ENCODE data around the gene ATP2B3.

ATP2B3 gene

DNA sequence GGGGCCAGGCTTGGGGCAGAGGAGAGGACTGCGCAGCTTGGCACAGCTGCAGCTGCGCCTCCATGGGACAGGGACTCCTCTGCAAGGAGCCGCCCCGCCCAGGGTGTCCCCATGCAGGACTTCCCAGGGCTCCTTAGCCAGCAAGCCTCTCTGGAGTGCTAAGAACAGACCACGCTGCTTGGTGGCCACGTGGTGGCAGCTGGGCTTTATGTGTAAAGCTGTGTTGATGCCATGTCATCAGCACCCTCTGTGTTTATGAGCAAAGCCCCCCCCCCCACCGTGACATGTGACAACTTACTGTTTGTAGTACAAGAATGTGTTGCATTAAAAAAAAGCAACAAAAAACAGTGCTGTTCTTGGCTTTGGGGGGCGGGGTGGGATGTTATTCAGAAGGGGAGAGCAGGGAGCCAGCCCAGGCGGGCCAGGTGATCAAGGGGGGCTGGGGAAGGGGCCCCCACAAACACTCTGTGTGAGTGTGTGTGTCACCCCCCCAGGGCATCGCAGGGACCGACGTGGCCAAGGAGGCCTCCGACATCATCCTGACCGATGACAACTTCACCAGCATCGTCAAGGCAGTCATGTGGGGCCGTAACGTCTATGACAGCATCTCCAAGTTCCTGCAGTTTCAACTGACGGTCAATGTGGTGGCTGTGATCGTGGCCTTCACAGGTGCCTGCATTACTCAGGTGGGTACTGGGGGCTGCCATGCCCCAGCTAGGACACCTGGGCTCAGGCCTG is 40.3 kb downstream of the ATP2B3 start:
- Histone ChIP-seq H3K9me2 (ENCODE audit: low read depth, low read length) (no peaks in the 10 kb centered on the region), H3K79me2 (ENCODE audit: insufficient read depth, low read length) (no peaks in the 10 kb centered on the region), H3K27me3 (ENCODE audit: insufficient read depth, low read length) (no peaks in the 10 kb centered on the region), H3K27ac (ENCODE audit: low read depth, low read length, poor library complexity, severe bottlenecking) (no peak overlapping the region), H3K9me3 (ENCODE audit: low read length) (no peaks in the 10 kb centered on the region), H3K4me2 (ENCODE audit: low read length) (no peak overlapping the region), H4K20me1 (ENCODE audit: insufficient read depth, low read length) (no peaks in the 10 kb centered on the region), H2AFZ (ENCODE audit: low read length) (no peak overlapping the region), H3K36me3 (ENCODE audit: insufficient read depth, low read length) (no peaks in the 10 kb centered on the region), H3K4me3 (ENCODE audit: low read depth, low read length, poor library complexity, severe bottlenecking) (no peak overlapping the region), H3K9ac (ENCODE audit: low read length) (no peak overlapping the region), H3K4me1 (ENCODE audit: insufficient read depth, low read length, severe bottlenecking) (no peaks in the 10 kb centered on the region), H3F3A (ENCODE audit: insufficient read depth, low read length) (no peaks in the 10 kb centered on the region)
- no peak for TF ChIP-seq EZH2 (IDR thresholded peaks at IDR 0.05; ENCODE audit: borderline replicate concordance, low read length)
- TF ChIP-seq, protein P1, sequence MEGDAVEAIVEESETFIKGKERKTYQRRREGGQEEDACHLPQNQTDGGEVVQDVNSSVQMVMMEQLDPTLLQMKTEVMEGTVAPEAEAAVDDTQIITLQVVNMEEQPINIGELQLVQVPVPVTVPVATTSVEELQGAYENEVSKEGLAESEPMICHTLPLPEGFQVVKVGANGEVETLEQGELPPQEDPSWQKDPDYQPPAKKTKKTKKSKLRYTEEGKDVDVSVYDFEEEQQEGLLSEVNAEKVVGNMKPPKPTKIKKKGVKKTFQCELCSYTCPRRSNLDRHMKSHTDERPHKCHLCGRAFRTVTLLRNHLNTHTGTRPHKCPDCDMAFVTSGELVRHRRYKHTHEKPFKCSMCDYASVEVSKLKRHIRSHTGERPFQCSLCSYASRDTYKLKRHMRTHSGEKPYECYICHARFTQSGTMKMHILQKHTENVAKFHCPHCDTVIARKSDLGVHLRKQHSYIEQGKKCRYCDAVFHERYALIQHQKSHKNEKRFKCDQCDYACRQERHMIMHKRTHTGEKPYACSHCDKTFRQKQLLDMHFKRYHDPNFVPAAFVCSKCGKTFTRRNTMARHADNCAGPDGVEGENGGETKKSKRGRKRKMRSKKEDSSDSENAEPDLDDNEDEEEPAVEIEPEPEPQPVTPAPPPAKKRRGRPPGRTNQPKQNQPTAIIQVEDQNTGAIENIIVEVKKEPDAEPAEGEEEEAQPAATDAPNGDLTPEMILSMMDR (IDR thresholded peaks at IDR 0.05; ENCODE audit: low read length), result no peak

DNA sequence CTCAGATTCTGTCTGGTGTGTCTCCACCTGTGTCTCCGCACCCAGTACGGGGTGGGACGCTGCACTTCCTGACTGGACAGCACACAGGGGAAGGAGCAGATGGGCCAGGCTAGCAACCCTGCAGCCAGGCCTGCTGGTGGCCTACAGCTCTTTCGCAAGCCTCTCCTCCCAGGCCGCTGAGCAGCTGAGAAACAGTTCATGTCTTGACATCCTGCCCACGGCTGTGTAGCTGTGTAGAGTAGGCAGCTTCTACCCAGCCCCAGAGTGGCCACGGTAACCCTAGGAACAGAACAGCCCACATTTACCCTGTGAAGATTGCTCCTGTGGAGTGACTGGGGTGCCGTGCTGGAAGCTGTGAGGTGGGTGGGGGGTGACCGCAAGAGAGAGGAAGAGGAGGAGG is 42.6 kb downstream of the ATP2B3 start:
- Histone ChIP-seq H3F3A (ENCODE audit: insufficient read depth, low read length) (no peaks in the 10 kb centered on the region), H3K9me3 (ENCODE audit: low read length) (no peaks in the 10 kb centered on the region), H3K36me3 (ENCODE audit: insufficient read depth, low read length) (no peaks in the 10 kb centered on the region), H3K27ac (ENCODE audit: low read depth, low read length, poor library complexity, severe bottlenecking) (no peak overlapping the region), H3K27me3 (ENCODE audit: insufficient read depth, low read length) (no peaks in the 10 kb centered on the region), H3K9me2 (ENCODE audit: low read depth, low read length) (no peaks in the 10 kb centered on the region), H3K4me3 (ENCODE audit: low read depth, low read length, poor library complexity, severe bottlenecking) (no peak overlapping the region), H3K4me2 (ENCODE audit: low read length) (no peak overlapping the region), H3K79me2 (ENCODE audit: insufficient read depth, low read length) (no peaks in the 10 kb centered on the region), H4K20me1 (ENCODE audit: insufficient read depth, low read length) (no peaks in the 10 kb centered on the region), H2AFZ (ENCODE audit: low read length) (no peak overlapping the region), H3K9ac (ENCODE audit: low read length) (no peak overlapping the region), H3K4me1 (ENCODE audit: insufficient read depth, low read length, severe bottlenecking) (no peaks in the 10 kb centered on the region)
- TF ChIP-seq EZH2 (IDR thresholded peaks at IDR 0.05; ENCODE audit: borderline replicate concordance, low read length), result no peak
- TF ChIP-seq, protein P1 (IDR thresholded peaks at IDR 0.05; ENCODE audit: low read length), result no peak

DNA sequence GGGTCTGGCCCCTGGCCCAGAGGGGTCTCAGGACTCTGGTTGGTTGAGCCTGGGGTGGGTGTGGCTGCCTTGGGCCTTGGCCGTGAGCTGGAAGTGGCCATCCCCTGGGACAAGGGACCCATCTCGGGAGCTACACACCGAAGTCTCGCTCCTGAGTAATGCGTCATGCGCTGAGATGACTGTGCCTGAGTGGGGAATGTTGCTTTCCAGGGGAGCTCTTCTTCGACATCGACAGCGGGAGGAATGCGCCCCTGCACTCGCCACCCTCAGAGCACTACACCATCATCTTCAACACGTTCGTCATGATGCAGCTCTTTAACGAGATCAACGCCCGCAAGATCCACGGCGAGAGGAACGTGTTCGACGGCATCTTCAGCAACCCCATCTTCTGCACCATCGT is 43.0 kb downstream of the ATP2B3 start:
- no peaks in the 10 kb centered on the region for H4K20me1 ChIP-seq (ENCODE audit: insufficient read depth, low read length)
- no peak overlapping the region for H3K4me3 ChIP-seq (ENCODE audit: low read depth, low read length, poor library complexity, severe bottlenecking)
- H3K4me1 ChIP-seq (ENCODE audit: insufficient read depth, low read length, severe bottlenecking), result no peaks in the 10 kb centered on the region
- H3K9ac ChIP-seq (ENCODE audit: low read length), result no peak overlapping the region
- no peaks in the 10 kb centered on the region for H3K79me2 ChIP-seq (ENCODE audit: insufficient read depth, low read length)
- no peaks in the 10 kb centered on the region for H3K27me3 ChIP-seq (ENCODE audit: insufficient read depth, low read length)
- H2AFZ ChIP-seq (ENCODE audit: low read length), result no peak overlapping the region
- TF ChIP-seq, protein P1 (IDR thresholded peaks at IDR 0.05; ENCODE audit: low read length), result no peak
- no peak for TF ChIP-seq EZH2 (IDR thresholded peaks at IDR 0.05; ENCODE audit: borderline replicate concordance, low read length)
- H3K27ac ChIP-seq (ENCODE audit: low read depth, low read length, poor library complexity, severe bottlenecking), result no peak overlapping the region
- H3K36me3 ChIP-seq (ENCODE audit: insufficient read depth, low read length), result no peaks in the 10 kb centered on the region
- no peaks in the 10 kb centered on the region for H3K9me2 ChIP-seq (ENCODE audit: low read depth, low read length)
- no peak overlapping the region for H3K4me2 ChIP-seq (ENCODE audit: low read length)
- H3K9me3 ChIP-seq (ENCODE audit: low read length), result no peaks in the 10 kb centered on the region
- no peaks in the 10 kb centered on the region for H3F3A ChIP-seq (ENCODE audit: insufficient read depth, low read length)

Data from OCI-LY1 (cell line).